ENCODE data around the gene ARL13B.

DNA sequence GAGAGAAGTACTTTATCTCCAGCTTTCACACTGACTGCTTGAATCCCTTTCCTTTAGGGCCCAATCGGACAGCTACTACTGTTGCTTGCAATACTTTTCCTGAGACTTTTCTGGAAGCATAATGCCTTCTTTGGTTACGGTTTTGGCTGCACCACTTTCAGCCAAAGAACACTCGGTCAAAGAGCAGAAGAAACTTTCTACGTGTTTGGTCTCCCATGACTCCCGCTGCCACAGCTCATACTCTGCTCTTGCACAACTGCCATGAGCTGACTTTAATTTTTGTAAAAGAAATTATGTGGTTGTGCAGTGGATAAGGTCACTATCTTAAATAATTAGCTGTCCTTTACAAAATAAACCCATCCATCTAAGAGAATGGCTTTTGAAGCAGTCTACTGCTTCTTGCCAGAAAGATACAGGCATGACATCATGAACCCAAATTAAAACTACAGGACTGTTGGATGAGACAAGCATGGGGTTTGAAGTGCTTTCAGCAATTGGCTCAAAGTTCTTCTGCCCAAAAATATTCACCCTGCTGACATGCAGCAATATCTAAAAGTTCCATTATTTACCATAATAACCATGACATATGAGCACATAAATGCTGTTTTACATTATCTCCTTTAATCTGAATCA, 48.2 kb upstream of the ARL13B start:
- TF ChIP-seq POLR2A (IDR thresholded peaks at IDR 0.05; ENCODE audit: low read depth, low read length): no peak
- no peak for TF ChIP-seq TAF1 (IDR thresholded peaks at IDR 0.05; ENCODE audit: low read depth, low read length)
- no peak for TF ChIP-seq POLR2AphosphoS5 (IDR thresholded peaks at IDR 0.05; ENCODE audit: low read depth, low read length)
- no peak for TF ChIP-seq SPI1 (IDR thresholded peaks at IDR 0.05; ENCODE audit: low read depth, low read length)
